ENCODE data around the gene PCBD2.

DNA sequence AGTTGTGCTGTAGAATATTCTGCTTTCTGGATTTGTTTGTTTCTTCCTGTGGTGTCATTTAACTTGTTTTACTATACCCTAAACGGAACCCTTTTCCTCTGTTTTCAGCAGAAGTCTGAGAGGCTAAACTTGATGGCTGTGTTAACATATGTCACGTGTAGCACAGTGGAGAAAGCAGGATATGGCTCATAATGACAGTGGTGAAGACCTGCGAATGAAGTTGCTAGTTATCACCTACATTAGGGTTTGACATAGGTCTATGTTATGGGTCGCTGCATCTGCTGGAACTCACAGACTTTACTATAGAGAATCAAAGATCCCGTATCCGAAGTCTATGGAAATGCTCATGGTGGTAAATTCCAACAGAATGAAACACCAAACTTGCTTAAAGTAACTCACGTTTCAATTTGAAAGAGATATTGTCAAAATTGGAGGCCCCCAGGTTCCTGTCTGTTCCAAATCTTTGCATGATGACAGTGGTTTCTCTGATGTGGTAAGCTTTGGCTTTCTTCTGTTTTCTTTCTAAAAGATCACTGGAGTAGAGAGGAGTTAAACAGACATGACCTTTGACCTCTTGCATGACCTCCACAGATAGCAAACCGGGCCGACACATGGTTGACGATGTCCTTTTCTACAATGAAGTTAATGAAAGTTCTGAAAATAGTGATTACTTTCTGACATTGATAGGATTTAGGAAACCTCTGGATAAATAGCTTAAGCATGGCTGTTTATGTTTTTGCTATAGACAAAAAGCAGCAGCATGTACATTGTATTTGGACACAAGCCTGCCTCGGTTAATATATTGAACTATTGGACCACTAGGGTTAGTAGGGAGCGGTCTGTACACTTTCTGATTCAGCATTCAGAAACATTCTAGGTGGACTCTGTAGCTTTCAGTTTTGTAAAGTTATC, 59.7 kb downstream of the PCBD2 start:
- TF ChIP-seq, protein P1, sequence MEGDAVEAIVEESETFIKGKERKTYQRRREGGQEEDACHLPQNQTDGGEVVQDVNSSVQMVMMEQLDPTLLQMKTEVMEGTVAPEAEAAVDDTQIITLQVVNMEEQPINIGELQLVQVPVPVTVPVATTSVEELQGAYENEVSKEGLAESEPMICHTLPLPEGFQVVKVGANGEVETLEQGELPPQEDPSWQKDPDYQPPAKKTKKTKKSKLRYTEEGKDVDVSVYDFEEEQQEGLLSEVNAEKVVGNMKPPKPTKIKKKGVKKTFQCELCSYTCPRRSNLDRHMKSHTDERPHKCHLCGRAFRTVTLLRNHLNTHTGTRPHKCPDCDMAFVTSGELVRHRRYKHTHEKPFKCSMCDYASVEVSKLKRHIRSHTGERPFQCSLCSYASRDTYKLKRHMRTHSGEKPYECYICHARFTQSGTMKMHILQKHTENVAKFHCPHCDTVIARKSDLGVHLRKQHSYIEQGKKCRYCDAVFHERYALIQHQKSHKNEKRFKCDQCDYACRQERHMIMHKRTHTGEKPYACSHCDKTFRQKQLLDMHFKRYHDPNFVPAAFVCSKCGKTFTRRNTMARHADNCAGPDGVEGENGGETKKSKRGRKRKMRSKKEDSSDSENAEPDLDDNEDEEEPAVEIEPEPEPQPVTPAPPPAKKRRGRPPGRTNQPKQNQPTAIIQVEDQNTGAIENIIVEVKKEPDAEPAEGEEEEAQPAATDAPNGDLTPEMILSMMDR (IDR thresholded peaks at IDR 0.05; ENCODE audit: borderline replicate concordance, extremely low read depth, low read length, poor library complexity, severe bottlenecking) = no peak
- no peak for TF ChIP-seq EZH2 (IDR thresholded peaks at IDR 0.05; ENCODE audit: borderline replicate concordance, low read depth, low read length, severe bottlenecking)

Data from DND-41 (cell line).